Fibroblast of lung (primary cell): ENCODE results near the gene FLNC. TPM values are rescaled to one million over a fixed set of nuclear protein-coding genes. Genes with fewer than 3 reads are reported as not detected.

Experiments used
- DNase-seq, 2 donors: peaks; one replicate each; pipeline versions ENCODE4 v3.0.0 to v3.0.0-alpha.2; 2010; ENCODE audit warnings: low read depth in 2 of 2
- H2AFZ ChIP-seq: 2 replicates; pipeline ENCODE4 v1.5.1; 2012; ENCODE audit warnings: low read length, control low read depth, inconsistent platforms
- H3K27ac ChIP-seq: 2 replicates; pipeline ENCODE4 v1.5.1; 2011; ENCODE audit warnings: low read length, control low read depth; ENCODE audit not compliant: insufficient read depth
- H3K27me3 ChIP-seq: 2 replicates; pipeline ENCODE4 v1.5.1; 2011; ENCODE audit warnings: mild to moderate bottlenecking, low read length; ENCODE audit not compliant: control insufficient read depth, insufficient read depth
- H3K36me3 ChIP-seq: 2 replicates; pipeline ENCODE4 v1.5.1; 2011; ENCODE audit warnings: low read length; ENCODE audit not compliant: control insufficient read depth, insufficient read depth
- H3K4me1 ChIP-seq: 2 replicates; pipeline ENCODE4 v1.5.1; 2011; ENCODE audit warnings: low read length; ENCODE audit not compliant: control insufficient read depth, insufficient read depth; ENCODE audit errors: extremely low read depth
- H3K4me2 ChIP-seq: 2 replicates; pipeline ENCODE4 v1.5.1; 2011; ENCODE audit warnings: low read length, control low read depth; ENCODE audit not compliant: insufficient read depth; ENCODE audit errors: extremely low read depth
- H3K4me3 ChIP-seq, 4 experiments: fragments of 200-600 bp in 1 of 4; sonication (generic) in 1 of 4; replicated peaks in 1 of 4; 2 replicates each; pipeline ENCODE4 v1.5.1; 2011 to 2016; ENCODE audit warnings: low read length in 4 of 4, low read depth in 3 of 4, mild to moderate bottlenecking in 3 of 4, control low read depth in 2 of 4, inconsistent platforms in 1 of 4, mixed read lengths in 1 of 4; ENCODE audit not compliant: insufficient read depth in 1 of 4; ENCODE audit errors: control extremely low read depth in 1 of 4
- H3K79me2 ChIP-seq: 2 replicates; pipeline ENCODE4 v1.5.1; 2012; ENCODE audit warnings: mild to moderate bottlenecking, low read length, inconsistent platforms; ENCODE audit not compliant: control insufficient read depth, insufficient read depth
- H3K9ac ChIP-seq: 2 replicates; pipeline ENCODE4 v1.5.1; 2011; ENCODE audit warnings: mild to moderate bottlenecking, low read length, control low read depth; ENCODE audit not compliant: insufficient read depth
- H3K9me3 ChIP-seq: 2 replicates; pipeline ENCODE4 v1.5.1; 2012; ENCODE audit warnings: low read depth, low read length; ENCODE audit not compliant: control insufficient read depth, insufficient read depth
- H4K20me1 ChIP-seq: 2 replicates; pipeline ENCODE4 v1.5.1; 2011; ENCODE audit warnings: low read length; ENCODE audit not compliant: control insufficient read depth, insufficient read depth; ENCODE audit errors: extremely low read depth
- EZH2 ChIP-seq: IDR thresholded peaks from 2 replicates; pipeline ENCODE4 v1.5.1; 2012; ENCODE audit warnings: low read length, control low read depth, mild to moderate bottlenecking; ENCODE audit errors: missing control alignments
- polyA plus RNA-seq, 2 donors: library from polyadenylated mRNA; depleted of rRNA in 1 of 2; stranded (reverse) in 1 of 2; unstranded in 1 of 2; fragments of >200 nt; gene quantifications; 2 replicates each; pipeline ENCODE4 v1.2.1, GENCODE V29; 2011 to 2012; ENCODE audit warnings: missing spikeins in 1 of 2
- total RNA-seq: library from RNA; depleted of rRNA; stranded (reverse); fragments of >200 nt; gene quantifications from 2 replicates; pipeline ENCODE4 v1.2.1, GENCODE V29; 2014
- TF ChIP-seq, protein P1 (sequence below), 2 donors: IDR thresholded peaks in 1 of 2; conservative IDR thresholded peaks in 1 of 2; 1 replicate in 1 of 2; 2 replicates in 1 of 2; pipeline ENCODE4 v1.5.1; 2011 to 2012; ENCODE audit warnings: low read length in 2 of 2, control low read depth in 1 of 2, inconsistent platforms in 1 of 2, low read depth in 1 of 2, mild to moderate bottlenecking in 1 of 2

Gene FLNC
- total and polyA plus RNA-seq, 2 donors (not counting 1 experiment from before 2014, with no cell fraction given), result 29.3 to 191 TPM

DNA sequence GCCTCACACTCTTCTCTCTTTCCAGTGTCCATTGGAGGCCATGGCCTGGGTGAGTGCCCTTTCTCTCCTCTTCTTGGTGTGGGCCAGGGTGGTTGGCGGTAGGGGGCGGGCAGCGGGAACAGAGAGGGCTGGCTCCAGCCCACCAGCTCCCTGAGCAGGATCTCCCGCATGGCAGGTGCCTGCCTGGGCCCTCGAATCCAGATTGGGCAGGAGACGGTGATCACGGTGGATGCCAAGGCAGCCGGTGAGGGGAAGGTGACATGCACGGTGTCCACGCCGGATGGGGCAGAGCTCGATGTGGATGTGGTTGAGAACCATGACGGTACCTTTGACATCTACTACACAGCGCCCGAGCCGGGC is 18.9 kb downstream of the FLNC start:
- Histone ChIP-seq H3K9ac (no peak overlapping the region), H2AFZ (no peak overlapping the region), H3K4me3 (no peak overlapping the region), H3K27me3 (no peaks in the 10 kb centered on the region), H3K27ac (no peak overlapping the region), H4K20me1 (peaks cover 2% of the 10 kb centered on the region), H3K9me3 (no peaks in the 10 kb centered on the region), H3K4me1 (no peaks in the 10 kb centered on the region), H3K79me2 (no peaks in the 10 kb centered on the region), H3K4me2 (no peak overlapping the region), H3K36me3 (peaks cover 70% of the 10 kb centered on the region)
- TF ChIP-seq, protein P1, sequence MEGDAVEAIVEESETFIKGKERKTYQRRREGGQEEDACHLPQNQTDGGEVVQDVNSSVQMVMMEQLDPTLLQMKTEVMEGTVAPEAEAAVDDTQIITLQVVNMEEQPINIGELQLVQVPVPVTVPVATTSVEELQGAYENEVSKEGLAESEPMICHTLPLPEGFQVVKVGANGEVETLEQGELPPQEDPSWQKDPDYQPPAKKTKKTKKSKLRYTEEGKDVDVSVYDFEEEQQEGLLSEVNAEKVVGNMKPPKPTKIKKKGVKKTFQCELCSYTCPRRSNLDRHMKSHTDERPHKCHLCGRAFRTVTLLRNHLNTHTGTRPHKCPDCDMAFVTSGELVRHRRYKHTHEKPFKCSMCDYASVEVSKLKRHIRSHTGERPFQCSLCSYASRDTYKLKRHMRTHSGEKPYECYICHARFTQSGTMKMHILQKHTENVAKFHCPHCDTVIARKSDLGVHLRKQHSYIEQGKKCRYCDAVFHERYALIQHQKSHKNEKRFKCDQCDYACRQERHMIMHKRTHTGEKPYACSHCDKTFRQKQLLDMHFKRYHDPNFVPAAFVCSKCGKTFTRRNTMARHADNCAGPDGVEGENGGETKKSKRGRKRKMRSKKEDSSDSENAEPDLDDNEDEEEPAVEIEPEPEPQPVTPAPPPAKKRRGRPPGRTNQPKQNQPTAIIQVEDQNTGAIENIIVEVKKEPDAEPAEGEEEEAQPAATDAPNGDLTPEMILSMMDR (conservative IDR thresholded peaks at IDR 0.05 in 1 of 2, IDR thresholded peaks at IDR 0.05 in 1 of 2; ENCODE audit: low read depth in 1 of 2, low read length in 2 of 2), result no peak
- TF ChIP-seq EZH2, result no peak
- DNase-seq, result no peak

- H3K79me2 ChIP-seq, result no peaks in the 10 kb centered on the region
- H4K20me1 ChIP-seq, result peaks cover 2% of the 10 kb centered on the region
- no peaks in the 10 kb centered on the region for H3K9me3 ChIP-seq
- no peak overlapping the region for H2AFZ ChIP-seq
- DNase-seq, result no peak
- no peak overlapping the region for H3K27ac ChIP-seq
- H3K27me3 ChIP-seq, result no peaks in the 10 kb centered on the region
- no peak overlapping the region for H3K9ac ChIP-seq
- no peak overlapping the region for H3K4me2 ChIP-seq
- no peak for TF ChIP-seq EZH2
- TF ChIP-seq, protein P1 (conservative IDR thresholded peaks at IDR 0.05 in 1 of 2, IDR thresholded peaks at IDR 0.05 in 1 of 2; ENCODE audit: low read depth in 1 of 2, low read length in 2 of 2), result no peak
- H3K36me3 ChIP-seq, result peaks cover 70% of the 10 kb centered on the region
- H3K4me3 ChIP-seq, result no peak overlapping the region
- H3K4me1 ChIP-seq, result no peaks in the 10 kb centered on the region
These were observed 19.7 kb downstream of the FLNC start for GRCh38 chr7:128849804-128850490.

DNA sequence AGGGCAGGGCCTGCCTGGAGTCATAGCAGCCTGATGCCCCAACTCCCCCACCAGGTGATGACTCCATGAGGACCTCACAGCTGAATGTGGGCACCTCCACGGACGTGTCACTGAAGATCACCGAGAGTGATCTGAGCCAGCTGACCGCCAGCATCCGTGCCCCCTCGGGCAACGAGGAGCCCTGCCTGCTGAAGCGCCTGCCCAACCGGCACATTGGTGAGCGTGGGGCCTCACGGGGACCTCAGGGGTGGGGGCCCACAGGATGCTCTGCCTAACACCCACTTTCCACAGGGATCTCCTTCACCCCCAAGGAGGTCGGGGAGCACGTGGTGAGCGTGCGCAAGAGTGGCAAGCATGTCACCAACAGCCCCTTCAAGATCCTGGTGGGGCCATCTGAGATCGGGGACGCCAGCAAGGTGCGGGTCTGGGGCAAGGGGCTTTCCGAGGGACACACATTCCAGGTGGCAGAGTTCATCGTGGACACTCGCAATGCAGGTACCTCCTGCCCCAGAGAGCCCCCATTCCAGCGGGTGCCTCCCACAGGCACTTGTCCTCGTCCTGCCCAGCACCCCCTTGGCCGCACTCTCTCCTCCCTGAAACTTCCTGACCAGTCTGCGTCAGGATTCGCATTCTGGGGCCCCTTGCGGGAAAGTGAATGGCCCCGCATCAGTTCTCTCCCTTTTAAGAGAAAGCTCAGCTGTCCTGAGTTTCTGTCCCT is 22.5 kb downstream of the FLNC start:
- H3K9ac ChIP-seq, result no peak overlapping the region
- no peaks in the 10 kb centered on the region for H3K4me1 ChIP-seq
- DNase-seq, result no peak
- H3K9me3 ChIP-seq, result no peaks in the 10 kb centered on the region
- H3K4me2 ChIP-seq, result no peak overlapping the region
- no peak for TF ChIP-seq EZH2
- TF ChIP-seq, protein P1 (conservative IDR thresholded peaks at IDR 0.05 in 1 of 2, IDR thresholded peaks at IDR 0.05 in 1 of 2; ENCODE audit: low read depth in 1 of 2, low read length in 2 of 2), result no peak
- peaks cover 70% of the 10 kb centered on the region for H3K36me3 ChIP-seq
- no peak overlapping the region for H3K4me3 ChIP-seq
- no peaks in the 10 kb centered on the region for H3K27me3 ChIP-seq
- no peak overlapping the region for H2AFZ ChIP-seq
- H4K20me1 ChIP-seq, result peaks cover 2% of the 10 kb centered on the region
- H3K79me2 ChIP-seq, result no peaks in the 10 kb centered on the region
- no peak overlapping the region for H3K27ac ChIP-seq
